ENCODE measurements around the gene CSRP1.

Gene CSRP1

GRCh38 chr1:201450721-201451291 lies 56.1 kb downstream of the CSRP1 start:
- no peak for DNase-seq

- no peak for DNase-seq
These were observed 57.9 kb downstream of the CSRP1 start for GRCh38 chr1:201448990-201449389.

- peak; percentile 85 for DNase-seq
These were observed 58.7 kb downstream of the CSRP1 start for GRCh38 chr1:201447903-201448871.

GRCh38 chr1:201445310-201445709 lies 61.6 kb downstream of the CSRP1 start:
- no peak for DNase-seq

- DNase-seq: no peak
These were observed 62.1 kb downstream of the CSRP1 start for GRCh38 chr1:201444792-201445191.

GRCh38 chr1:201443747-201444146 lies 63.2 kb downstream of the CSRP1 start:
- no peak for DNase-seq

- no peak for DNase-seq
These were observed 70.0 kb downstream of the CSRP1 start for GRCh38 chr1:201436969-201437368.

GRCh38 chr1:201436393-201436792 lies 70.5 kb downstream of the CSRP1 start:
- no peak for DNase-seq

GRCh38 chr1:201434266-201434665 lies 72.7 kb downstream of the CSRP1 start:
- DNase-seq: no peak

- DNase-seq: no peak
These were observed 73.3 kb downstream of the CSRP1 start for GRCh38 chr1:201433609-201434008.
